HepG2 (cell line): ENCODE measurements around the gene CSNK2B. TPM values are rescaled to one million over a fixed set of nuclear protein-coding genes. Genes with fewer than 3 reads are reported as not detected.
A peak's percentile ranks its signal among the peaks of the same experiment; 100 is the strongest.

ENCODE experiments used
- ETV6 ChIP-seq: sonication (generic); formaldehyde crosslinking; conservative IDR thresholded peaks from 2 replicates; pipeline ENCODE4 v1.4.0; 2020; ENCODE audit warnings: missing genetic modification reagents
- FOXA3 ChIP-seq: IDR thresholded peaks from 2 replicates; pipeline ENCODE4 v1.6.1; 2016; ENCODE audit warnings: missing genetic modification reagents, missing compliant biosample characterization
- FOXK1 ChIP-seq: sonication (generic); formaldehyde crosslinking; IDR thresholded peaks from 2 replicates; pipeline ENCODE4 v1.4.0; 2020; ENCODE audit warnings: low read depth, missing genetic modification reagents, borderline replicate concordance
- GATAD2A ChIP-seq: IDR thresholded peaks from 2 replicates; pipeline ENCODE4 v1.6.1; 2016
- HES4 ChIP-seq: sonication (generic); formaldehyde crosslinking; IDR thresholded peaks from 2 replicates; pipeline ENCODE4 v1.9.0; 2021; ENCODE audit warnings: mild to moderate bottlenecking, missing genetic modification reagents, borderline replicate concordance
- POLR2A ChIP-seq, 2 experiments: IDR thresholded peaks; 2 replicates each; pipeline ENCODE4 v1.6.1; 2011; ENCODE audit warnings: low read depth in 2 of 2, low read length in 2 of 2, mild to moderate bottlenecking in 1 of 2, moderate library complexity in 1 of 2; ENCODE audit not compliant: insufficient read depth in 1 of 2
- ZFP90 ChIP-seq: sonication (generic); formaldehyde crosslinking; IDR thresholded peaks from 2 replicates; pipeline ENCODE4 v1.8.0; 2022; ENCODE audit warnings: missing genetic modification reagents, mild to moderate bottlenecking, inconsistent platforms, borderline replicate concordance
- ZNF570 ChIP-seq: sonication (generic); formaldehyde crosslinking; IDR thresholded peaks from 2 replicates; pipeline ENCODE4 v1.4.0; 2020; ENCODE audit warnings: mild to moderate bottlenecking, missing genetic modification reagents, borderline replicate concordance
- polyA plus RNA-seq, 8 experiments: library from polyadenylated mRNA; depleted of rRNA in 3 of 8; stranded (reverse) in 7 of 8; unstranded in 1 of 8; fragments of >200 nt; fragmentation: Illumina TruSeq in 4 of 8; extraction: Trizol in 4 of 8; gene quantifications; 2 replicates each; pipeline versions ENCODE4 v1.2.1 to v1.2.3, GENCODE V29; 2011 to 2016; ENCODE audit warnings: low read depth in 4 of 8, missing spikeins in 1 of 8, mixed read lengths in 1 of 8; ENCODE audit not compliant: insufficient read depth in 1 of 8
- total RNA-seq, 5 experiments: library from RNA; depleted of rRNA; stranded (reverse); fragments of >200 nt; fragmentation: Illumina TruSeq; extraction: Trizol; gene quantifications; 2 replicates each; pipeline ENCODE4 v1.2.3, GENCODE V29; 2016; ENCODE audit warnings: low read depth in 1 of 5
- TF ChIP-seq, protein P1 (sequence below): fragments of 450-650 bp; IDR thresholded peaks from 2 replicates; pipeline ENCODE4 v1.6.1; 2017; ENCODE audit warnings: mild to moderate bottlenecking
- TF ChIP-seq, protein P2 (sequence below): sonication (generic); formaldehyde crosslinking; IDR thresholded peaks from 2 replicates; pipeline ENCODE4 v1.4.0; 2020; ENCODE audit warnings: missing genetic modification reagents, borderline replicate concordance
- TF ChIP-seq, protein P3 (sequence below): sonication (generic); formaldehyde crosslinking; IDR thresholded peaks from 2 replicates; pipeline ENCODE4 v1.5.0; 2020; ENCODE audit warnings: missing genetic modification reagents
- TF ChIP-seq, protein P4 (sequence below): sonication (generic); formaldehyde crosslinking; IDR thresholded peaks from 2 replicates; pipeline ENCODE4 v1.5.0; 2020; ENCODE audit warnings: missing genetic modification reagents, mild to moderate bottlenecking, borderline replicate concordance
- TF ChIP-seq, protein P5 (sequence below): sonication (generic); formaldehyde crosslinking; IDR thresholded peaks from 2 replicates; pipeline ENCODE4; 2020; ENCODE audit warnings: missing genetic modification reagents, mild to moderate bottlenecking, borderline replicate concordance
- TF ChIP-seq, protein P6 (sequence below): sonication (generic); formaldehyde crosslinking; IDR thresholded peaks from 2 replicates; pipeline ENCODE4 v1.4.0; 2020; ENCODE audit warnings: mild to moderate bottlenecking, missing genetic modification reagents

The CSNK2B gene
- total and polyA plus RNA-seq, 2 of the 13 experiments (the other 11 are each of a cell fraction or from before 2014, with no cell fraction given): 111 to 296 TPM

DNA sequence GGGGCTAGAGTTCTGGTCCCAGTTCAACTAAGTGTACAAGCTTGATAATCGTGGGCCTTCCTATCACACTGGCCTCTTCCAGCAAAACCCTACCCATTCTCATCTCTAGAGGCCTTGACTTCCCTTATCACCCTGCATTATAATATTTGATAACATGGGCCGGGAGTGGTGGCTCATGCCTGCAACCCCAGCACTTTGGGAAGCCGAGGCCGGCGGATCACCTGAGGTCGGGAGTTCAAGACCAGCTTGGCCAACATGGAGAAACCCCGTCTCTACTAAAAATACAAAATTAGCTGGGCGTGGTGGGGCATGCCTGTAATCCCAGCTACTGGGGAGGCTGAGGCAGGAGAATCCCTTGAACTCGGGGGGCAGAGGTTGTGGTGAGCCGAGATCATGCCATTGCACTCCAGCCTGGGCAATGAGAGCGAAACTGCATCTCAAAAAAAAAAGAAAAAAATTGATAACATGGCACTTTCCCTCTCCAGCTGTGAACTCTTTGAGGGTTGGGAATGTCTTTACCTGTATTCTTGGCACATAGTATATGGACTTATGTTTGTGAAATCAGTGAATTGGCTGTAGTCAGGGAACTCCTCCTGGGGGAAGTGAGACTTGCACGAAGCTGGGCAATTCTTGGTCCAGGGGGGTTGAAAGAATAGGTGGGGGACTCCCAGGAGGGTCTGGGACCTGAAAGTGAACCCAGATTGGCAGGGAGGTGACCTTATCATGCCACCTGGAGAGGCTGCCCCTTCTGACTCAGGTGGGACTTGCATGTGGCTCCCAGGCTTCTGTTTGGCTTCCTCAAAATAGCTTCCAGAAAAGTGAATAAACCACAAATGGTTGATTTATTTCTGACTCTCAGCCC lies 4.4 kb upstream of the CSNK2B start (continued):
- TF ChIP-seq, protein P1, sequence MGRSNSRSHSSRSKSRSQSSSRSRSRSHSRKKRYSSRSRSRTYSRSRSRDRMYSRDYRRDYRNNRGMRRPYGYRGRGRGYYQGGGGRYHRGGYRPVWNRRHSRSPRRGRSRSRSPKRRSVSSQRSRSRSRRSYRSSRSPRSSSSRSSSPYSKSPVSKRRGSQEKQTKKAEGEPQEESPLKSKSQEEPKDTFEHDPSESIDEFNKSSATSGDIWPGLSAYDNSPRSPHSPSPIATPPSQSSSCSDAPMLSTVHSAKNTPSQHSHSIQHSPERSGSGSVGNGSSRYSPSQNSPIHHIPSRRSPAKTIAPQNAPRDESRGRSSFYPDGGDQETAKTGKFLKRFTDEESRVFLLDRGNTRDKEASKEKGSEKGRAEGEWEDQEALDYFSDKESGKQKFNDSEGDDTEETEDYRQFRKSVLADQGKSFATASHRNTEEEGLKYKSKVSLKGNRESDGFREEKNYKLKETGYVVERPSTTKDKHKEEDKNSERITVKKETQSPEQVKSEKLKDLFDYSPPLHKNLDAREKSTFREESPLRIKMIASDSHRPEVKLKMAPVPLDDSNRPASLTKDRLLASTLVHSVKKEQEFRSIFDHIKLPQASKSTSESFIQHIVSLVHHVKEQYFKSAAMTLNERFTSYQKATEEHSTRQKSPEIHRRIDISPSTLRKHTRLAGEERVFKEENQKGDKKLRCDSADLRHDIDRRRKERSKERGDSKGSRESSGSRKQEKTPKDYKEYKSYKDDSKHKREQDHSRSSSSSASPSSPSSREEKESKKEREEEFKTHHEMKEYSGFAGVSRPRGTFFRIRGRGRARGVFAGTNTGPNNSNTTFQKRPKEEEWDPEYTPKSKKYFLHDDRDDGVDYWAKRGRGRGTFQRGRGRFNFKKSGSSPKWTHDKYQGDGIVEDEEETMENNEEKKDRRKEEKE: no peak
- TF ChIP-seq, protein P2, sequence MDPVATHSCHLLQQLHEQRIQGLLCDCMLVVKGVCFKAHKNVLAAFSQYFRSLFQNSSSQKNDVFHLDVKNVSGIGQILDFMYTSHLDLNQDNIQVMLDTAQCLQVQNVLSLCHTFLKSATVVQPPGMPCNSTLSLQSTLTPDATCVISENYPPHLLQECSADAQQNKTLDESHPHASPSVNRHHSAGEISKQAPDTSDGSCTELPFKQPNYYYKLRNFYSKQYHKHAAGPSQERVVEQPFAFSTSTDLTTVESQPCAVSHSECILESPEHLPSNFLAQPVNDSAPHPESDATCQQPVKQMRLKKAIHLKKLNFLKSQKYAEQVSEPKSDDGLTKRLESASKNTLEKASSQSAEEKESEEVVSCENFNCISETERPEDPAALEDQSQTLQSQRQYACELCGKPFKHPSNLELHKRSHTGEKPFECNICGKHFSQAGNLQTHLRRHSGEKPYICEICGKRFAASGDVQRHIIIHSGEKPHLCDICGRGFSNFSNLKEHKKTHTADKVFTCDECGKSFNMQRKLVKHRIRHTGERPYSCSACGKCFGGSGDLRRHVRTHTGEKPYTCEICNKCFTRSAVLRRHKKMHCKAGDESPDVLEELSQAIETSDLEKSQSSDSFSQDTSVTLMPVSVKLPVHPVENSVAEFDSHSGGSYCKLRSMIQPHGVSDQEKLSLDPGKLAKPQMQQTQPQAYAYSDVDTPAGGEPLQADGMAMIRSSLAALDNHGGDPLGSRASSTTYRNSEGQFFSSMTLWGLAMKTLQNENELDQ (CRISPR knock-in tag): no peak
- TF ChIP-seq, protein P3, sequence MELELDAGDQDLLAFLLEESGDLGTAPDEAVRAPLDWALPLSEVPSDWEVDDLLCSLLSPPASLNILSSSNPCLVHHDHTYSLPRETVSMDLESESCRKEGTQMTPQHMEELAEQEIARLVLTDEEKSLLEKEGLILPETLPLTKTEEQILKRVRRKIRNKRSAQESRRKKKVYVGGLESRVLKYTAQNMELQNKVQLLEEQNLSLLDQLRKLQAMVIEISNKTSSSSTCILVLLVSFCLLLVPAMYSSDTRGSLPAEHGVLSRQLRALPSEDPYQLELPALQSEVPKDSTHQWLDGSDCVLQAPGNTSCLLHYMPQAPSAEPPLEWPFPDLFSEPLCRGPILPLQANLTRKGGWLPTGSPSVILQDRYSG: no peak
- TF ChIP-seq FOXA3 (CRISPR knock-in tag) (no peak), HES4 (CRISPR knock-in tag) (peak; percentile 14; the same call in 1 of the 2 replicates), GATAD2A (CRISPR knock-in tag) (no peak), ZFP90 (CRISPR knock-in tag) (no peak), ETV6 (no peak), ZNF570 (CRISPR knock-in tag) (no peak), FOXK1 (no peak), POLR2A (IDR thresholded peaks at IDR 0.05; ENCODE audit: insufficient read depth in 1 of 2, low read depth in 2 of 2, low read length in 2 of 2) (peak in 1 of 2 experiments; percentile 31; a peak in 1 of 4 replicates)
- TF ChIP-seq, protein P4, sequence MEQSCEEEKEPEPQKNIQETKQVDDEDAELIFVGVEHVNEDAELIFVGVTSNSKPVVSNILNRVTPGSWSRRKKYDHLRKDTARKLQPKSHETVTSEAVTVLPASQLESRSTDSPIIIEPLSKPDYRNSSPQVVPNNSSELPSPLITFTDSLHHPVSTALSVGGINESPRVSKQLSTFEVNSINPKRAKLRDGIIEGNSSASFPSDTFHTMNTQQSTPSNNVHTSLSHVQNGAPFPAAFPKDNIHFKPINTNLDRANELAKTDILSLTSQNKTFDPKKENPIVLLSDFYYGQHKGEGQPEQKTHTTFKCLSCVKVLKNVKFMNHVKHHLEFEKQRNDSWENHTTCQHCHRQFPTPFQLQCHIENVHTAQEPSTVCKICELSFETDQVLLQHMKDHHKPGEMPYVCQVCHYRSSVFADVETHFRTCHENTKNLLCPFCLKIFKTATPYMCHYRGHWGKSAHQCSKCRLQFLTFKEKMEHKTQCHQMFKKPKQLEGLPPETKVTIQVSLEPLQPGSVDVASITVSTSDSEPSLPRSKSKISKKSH (CRISPR knock-in tag): no peak
- TF ChIP-seq, protein P5, sequence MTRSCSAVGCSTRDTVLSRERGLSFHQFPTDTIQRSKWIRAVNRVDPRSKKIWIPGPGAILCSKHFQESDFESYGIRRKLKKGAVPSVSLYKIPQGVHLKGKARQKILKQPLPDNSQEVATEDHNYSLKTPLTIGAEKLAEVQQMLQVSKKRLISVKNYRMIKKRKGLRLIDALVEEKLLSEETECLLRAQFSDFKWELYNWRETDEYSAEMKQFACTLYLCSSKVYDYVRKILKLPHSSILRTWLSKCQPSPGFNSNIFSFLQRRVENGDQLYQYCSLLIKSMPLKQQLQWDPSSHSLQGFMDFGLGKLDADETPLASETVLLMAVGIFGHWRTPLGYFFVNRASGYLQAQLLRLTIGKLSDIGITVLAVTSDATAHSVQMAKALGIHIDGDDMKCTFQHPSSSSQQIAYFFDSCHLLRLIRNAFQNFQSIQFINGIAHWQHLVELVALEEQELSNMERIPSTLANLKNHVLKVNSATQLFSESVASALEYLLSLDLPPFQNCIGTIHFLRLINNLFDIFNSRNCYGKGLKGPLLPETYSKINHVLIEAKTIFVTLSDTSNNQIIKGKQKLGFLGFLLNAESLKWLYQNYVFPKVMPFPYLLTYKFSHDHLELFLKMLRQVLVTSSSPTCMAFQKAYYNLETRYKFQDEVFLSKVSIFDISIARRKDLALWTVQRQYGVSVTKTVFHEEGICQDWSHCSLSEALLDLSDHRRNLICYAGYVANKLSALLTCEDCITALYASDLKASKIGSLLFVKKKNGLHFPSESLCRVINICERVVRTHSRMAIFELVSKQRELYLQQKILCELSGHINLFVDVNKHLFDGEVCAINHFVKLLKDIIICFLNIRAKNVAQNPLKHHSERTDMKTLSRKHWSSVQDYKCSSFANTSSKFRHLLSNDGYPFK: 0 out of 2 replicates have a peak, but pooled peaks have one; percentile 18
- TF ChIP-seq, protein P6, sequence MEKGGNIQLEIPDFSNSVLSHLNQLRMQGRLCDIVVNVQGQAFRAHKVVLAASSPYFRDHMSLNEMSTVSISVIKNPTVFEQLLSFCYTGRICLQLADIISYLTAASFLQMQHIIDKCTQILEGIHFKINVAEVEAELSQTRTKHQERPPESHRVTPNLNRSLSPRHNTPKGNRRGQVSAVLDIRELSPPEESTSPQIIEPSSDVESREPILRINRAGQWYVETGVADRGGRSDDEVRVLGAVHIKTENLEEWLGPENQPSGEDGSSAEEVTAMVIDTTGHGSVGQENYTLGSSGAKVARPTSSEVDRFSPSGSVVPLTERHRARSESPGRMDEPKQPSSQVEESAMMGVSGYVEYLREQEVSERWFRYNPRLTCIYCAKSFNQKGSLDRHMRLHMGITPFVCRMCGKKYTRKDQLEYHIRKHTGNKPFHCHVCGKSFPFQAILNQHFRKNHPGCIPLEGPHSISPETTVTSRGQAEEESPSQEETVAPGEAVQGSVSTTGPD: no peak
